GM13977 (cell line): ENCODE data around the gene BUD23.

Experiments used
- DNase-seq: peaks from one replicate; pipeline ENCODE4 v3.0.0; 2012; ENCODE audit warnings: low spot score
- CTCF ChIP-seq: IDR thresholded peaks from 2 replicates; pipeline ENCODE4 v1.5.1; 2012; ENCODE audit warnings: mild to moderate bottlenecking, control low read depth; ENCODE audit not compliant: insufficient read depth; ENCODE audit errors: extremely low read depth, missing control alignments
- in situ Hi-C: fragments of 300-500 bp; cut with MboI; formaldehyde crosslinking; loops from one replicate; pipeline ENCODE4 v1.12.0; 2022; ENCODE audit warnings: low sequenced_read_pairs, low pct_unique_long_range_greater_than_20kb, mixed read lengths, inconsistent platforms; ENCODE audit not compliant: unreplicated experiment

Gene BUD23

GRCh38 chr7:73703757-73704639, 20.6 kb downstream of the BUD23 start:
- DNase-seq: peak; percentile 82
- no peak for TF ChIP-seq CTCF
- in situ Hi-C loops: no loop called here

- in situ Hi-C loops: no loop called here
These were observed 21.5 kb downstream of the BUD23 start for GRCh38 chr7:73704640-73705550.

GRCh38 chr7:73705551-73705920, 22.1 kb downstream of the BUD23 start:
- no peak for TF ChIP-seq CTCF
- in situ Hi-C loops: no loop called here
- DNase-seq: no peak

More at GRCh38 chr7:73704640-73705550, 21.5 kb downstream of the BUD23 start:
- DNase-seq: no peak
- TF ChIP-seq CTCF: no peak

- DNase-seq: no peak
These were observed 23.0 kb downstream of the BUD23 start for GRCh38 chr7:73706126-73707044.

GRCh38 chr7:73707045-73707631, 23.7 kb downstream of the BUD23 start:
- in situ Hi-C loops: no loop called here
- DNase-seq: no peak
- no peak for TF ChIP-seq CTCF

More at GRCh38 chr7:73706126-73707044, 23.0 kb downstream of the BUD23 start:
- in situ Hi-C loops: no loop called here
- no peak for TF ChIP-seq CTCF
